ENCODE data around the gene PLEKHD1.
A peak's percentile ranks its signal among the peaks of the same experiment; 100 is the strongest.
"Not testable (repeated sequence)": the region's sequence is repeated elsewhere in the genome, so short reads cannot be mapped to it uniquely, and the experiment has no call there.

PLEKHD1 gene

GRCh38 chr14:69484444-69485314 is at the start of gene PLEKHD1:
Gene PLEKHD1 (plus strand): TSS chr14:69484728. CDS start chr14:69484966, 238 bp downstream.
- no peak for DNase-seq (ENCODE audit: low read depth in 2 of 2)

GRCh38 chr14:69439521-69440270 is 44.8 kb upstream of the PLEKHD1 start:
- DNase-seq (ENCODE audit: low read depth in 2 of 2), result no peak

- no peak for DNase-seq (ENCODE audit: low read depth in 2 of 2)
Measured at GRCh38 chr14:69441948-69442347, 42.6 kb upstream of the PLEKHD1 start.

GRCh38 chr14:69443296-69443805 is 41.2 kb upstream of the PLEKHD1 start:
- DNase-seq (ENCODE audit: low read depth in 2 of 2), result no peak

- DNase-seq (ENCODE audit: low read depth in 2 of 2), result no peak
Measured at GRCh38 chr14:69449216-69449615, 35.3 kb upstream of the PLEKHD1 start.

GRCh38 chr14:69451941-69452340 is 32.6 kb upstream of the PLEKHD1 start:
- no peak for DNase-seq (ENCODE audit: low read depth in 2 of 2)

GRCh38 chr14:69458350-69458749 is 26.2 kb upstream of the PLEKHD1 start:
- DNase-seq (ENCODE audit: low read depth in 2 of 2), result no peak

GRCh38 chr14:69459122-69459521 is 25.4 kb upstream of the PLEKHD1 start:
- no peak for DNase-seq (ENCODE audit: low read depth in 2 of 2)

GRCh38 chr14:69460093-69460701 is 24.3 kb upstream of the PLEKHD1 start:
- DNase-seq (ENCODE audit: low read depth in 2 of 2), result peak; percentile 16 to 49

- DNase-seq (ENCODE audit: low read depth in 2 of 2), result no peak
Measured at GRCh38 chr14:69464379-69464778, 20.1 kb upstream of the PLEKHD1 start.

GRCh38 chr14:69464829-69465228 is 19.7 kb upstream of the PLEKHD1 start:
- no peak for DNase-seq (ENCODE audit: low read depth in 2 of 2)

GRCh38 chr14:69468949-69469348 is 15.6 kb upstream of the PLEKHD1 start:
- no peak for DNase-seq (ENCODE audit: low read depth in 2 of 2)

- DNase-seq (ENCODE audit: low read depth in 2 of 2), result no peak
Measured at GRCh38 chr14:69471436-69471835, 13.1 kb upstream of the PLEKHD1 start.

- no peak for DNase-seq (ENCODE audit: low read depth in 2 of 2)
Measured at GRCh38 chr14:69471916-69472315, 12.6 kb upstream of the PLEKHD1 start.

- no peak for DNase-seq (ENCODE audit: low read depth in 2 of 2)
Measured at GRCh38 chr14:69473260-69473659, 11.3 kb upstream of the PLEKHD1 start.

- no peak for DNase-seq (ENCODE audit: low read depth in 2 of 2)
Measured at GRCh38 chr14:69473946-69474345, 10.6 kb upstream of the PLEKHD1 start.

GRCh38 chr14:69475194-69475818 is 9.2 kb upstream of the PLEKHD1 start:
- no peak for DNase-seq (ENCODE audit: low read depth in 2 of 2)

- not testable (repeated sequence) for DNase-seq (ENCODE audit: low read depth in 2 of 2)
Measured at GRCh38 chr14:69476824-69477450, 7.6 kb upstream of the PLEKHD1 start.

GRCh38 chr14:69478055-69478454 is 6.5 kb upstream of the PLEKHD1 start:
- DNase-seq (ENCODE audit: low read depth in 2 of 2), result not testable (repeated sequence)

GRCh38 chr14:69479696-69480095 is 4.8 kb upstream of the PLEKHD1 start:
- DNase-seq (ENCODE audit: low read depth in 2 of 2), result no peak

- no peak for DNase-seq (ENCODE audit: low read depth in 2 of 2)
Measured at GRCh38 chr14:69480136-69480535, 4.4 kb upstream of the PLEKHD1 start.

Measured in stimulated activated CD4-positive, alpha-beta T cell treated with anti-CD3 and anti-CD28 coated beads, Interleukin-15, amount 100 ng/mL, for 48 hours (primary cell).